ENCODE data around the gene TIMM44. TPM values are rescaled to one million over a fixed set of nuclear protein-coding genes. Genes with fewer than 3 reads are reported as not detected.

The TIMM44 gene
- total and polyA plus RNA-seq, 4 donors, result 38.4 to 75.8 (median 53.0) TPM

GRCh38 chr19:7927605-7928333 lies 15.7 kb downstream of the TIMM44 start:
- Histone ChIP-seq H3K27ac (ENCODE audit: low read depth in 1 of 2, low read length in 1 of 2) (peak overlapping the region in 1 of 2 donors; percentile 18), H3K4me3 (no peak overlapping the region), H3K4me1 (ENCODE audit: control insufficient read depth in 5 of 5, insufficient read depth in 5 of 5, low read length in 5 of 5) (peaks cover 0 to 23% (median 9%) of the 10 kb centered on the region in 5 donors), H3K36me3 (ENCODE audit: control insufficient read depth in 4 of 4, insufficient read depth in 4 of 4, low read length in 4 of 4) (peaks cover 3 to 33% (median 13%) of the 10 kb centered on the region in 4 donors), H3K9me3 (ENCODE audit: control insufficient read depth in 4 of 4, insufficient read depth in 3 of 4, low read length in 3 of 4) (no peaks in the 10 kb centered on the region), H3K9ac (ENCODE audit: insufficient read depth in 1 of 2, low read length in 2 of 2) (no peak overlapping the region), H3K27me3 (ENCODE audit: control insufficient read depth in 3 of 3, insufficient read depth in 3 of 3, low read length in 2 of 3) (no peaks in the 10 kb centered on the region)
- TF ChIP-seq CTCF (IDR thresholded peaks at IDR 0.05; ENCODE audit: control extremely low read depth, extremely low read depth), result no peak
- 88 to 94% methylated on average over 23 of the region's 23 CpGs for WGBS, 2 donors
- ATAC-seq (ENCODE audit: insufficient read depth, low FRiP score) (no peak), DNase-seq (no peak)

GRCh38 chr19:7926727-7927604 lies 16.5 kb downstream of the TIMM44 start:
- DNase-seq (no peak), ATAC-seq (ENCODE audit: insufficient read depth, low FRiP score) (no peak)
- Histone ChIP-seq H3K27ac (ENCODE audit: low read depth in 1 of 2, low read length in 1 of 2) (no peak overlapping the region), H3K36me3 (ENCODE audit: control insufficient read depth in 4 of 4, insufficient read depth in 4 of 4, low read length in 4 of 4) (peaks cover 0 to 33% (median 12%) of the 10 kb centered on the region in 4 donors), H3K27me3 (ENCODE audit: control insufficient read depth in 3 of 3, insufficient read depth in 3 of 3, low read length in 2 of 3) (no peaks in the 10 kb centered on the region), H3K4me1 (ENCODE audit: control insufficient read depth in 5 of 5, insufficient read depth in 5 of 5, low read length in 5 of 5) (peaks cover 0 to 23% (median 9%) of the 10 kb centered on the region in 5 donors), H3K9me3 (ENCODE audit: control insufficient read depth in 4 of 4, insufficient read depth in 3 of 4, low read length in 3 of 4) (no peaks in the 10 kb centered on the region), H3K4me3 (no peak overlapping the region), H3K9ac (ENCODE audit: insufficient read depth in 1 of 2, low read length in 2 of 2) (no peak overlapping the region)
- no peak for TF ChIP-seq CTCF (IDR thresholded peaks at IDR 0.05; ENCODE audit: control extremely low read depth, extremely low read depth)
- WGBS, 2 donors, result 85 to 95% methylated on average over 32 of the region's 32 CpGs

- H3K4me3 ChIP-seq, result no peak within 1 kb of the TSS
- H3K27me3 ChIP-seq (ENCODE audit: control insufficient read depth in 3 of 3, insufficient read depth in 3 of 3, low read length in 2 of 3), result no peaks in the 10 kb centered on the region
- no peaks in the 10 kb centered on the region for H3K9me3 ChIP-seq (ENCODE audit: control insufficient read depth in 4 of 4, insufficient read depth in 3 of 4, low read length in 3 of 4)
- no peak for TF ChIP-seq CTCF (IDR thresholded peaks at IDR 0.05; ENCODE audit: control extremely low read depth, extremely low read depth)
- DNase-seq (peak; percentile 55 to 79 (median 70)), ATAC-seq (ENCODE audit: insufficient read depth, low FRiP score) (no peak)
- 9 to 59% methylated on average over 16 to 65 of the region's 65 CpGs for WGBS, 2 donors
- H3K4me1 ChIP-seq (ENCODE audit: control insufficient read depth in 5 of 5, insufficient read depth in 5 of 5, low read length in 5 of 5), result peaks cover 0 to 28% (median 15%) of the 10 kb centered on the region in 5 donors
- H3K27ac ChIP-seq (ENCODE audit: low read depth in 1 of 2, low read length in 1 of 2), result no peak within 1 kb of the TSS
- peaks cover 0 to 26% (median 10%) of the 10 kb centered on the region in 4 donors for H3K36me3 ChIP-seq (ENCODE audit: control insufficient read depth in 4 of 4, insufficient read depth in 4 of 4, low read length in 4 of 4)
- H3K9ac ChIP-seq (ENCODE audit: insufficient read depth in 1 of 2, low read length in 2 of 2), result no peak within 1 kb of the TSS
These were observed 17.3 kb downstream of the TIMM44 start, which contains the start of gene CTXN1 for GRCh38 chr19:7926021-7926726. Gene CTXN1 (minus strand): TSS chr19:7926135. CDS start chr19:7925538, 597 bp downstream.

Data from lung (tissue), 12 donors.